Measurements from ENCODE around the gene ANKRD11.

ANKRD11 gene

GRCh38 chr16:89489040-89489897 is 1.1 kb downstream of the ANKRD11 start:
- H3K36me3 ChIP-seq = no peaks in the 10 kb centered on the region
- TF ChIP-seq CTCF (IDR thresholded peaks at IDR 0.05; ENCODE audit: low read depth, low read length) = no peak
- peak overlapping the region; percentile 69 for H3K27ac ChIP-seq
- no peaks in the 10 kb centered on the region for H3K9me3 ChIP-seq (ENCODE audit: severe bottlenecking)
- H3K4me3 ChIP-seq (ENCODE audit: low read depth, low read length) = peak overlapping the region; percentile 50
- peak; percentile 38 for DNase-seq
- no peaks in the 10 kb centered on the region for H3K27me3 ChIP-seq (ENCODE audit: insufficient read depth, low read depth, severe bottlenecking)

GRCh38 chr16:89485701-89486246 is 4.6 kb downstream of the ANKRD11 start:
- H3K27ac ChIP-seq = no peak overlapping the region

DNA sequence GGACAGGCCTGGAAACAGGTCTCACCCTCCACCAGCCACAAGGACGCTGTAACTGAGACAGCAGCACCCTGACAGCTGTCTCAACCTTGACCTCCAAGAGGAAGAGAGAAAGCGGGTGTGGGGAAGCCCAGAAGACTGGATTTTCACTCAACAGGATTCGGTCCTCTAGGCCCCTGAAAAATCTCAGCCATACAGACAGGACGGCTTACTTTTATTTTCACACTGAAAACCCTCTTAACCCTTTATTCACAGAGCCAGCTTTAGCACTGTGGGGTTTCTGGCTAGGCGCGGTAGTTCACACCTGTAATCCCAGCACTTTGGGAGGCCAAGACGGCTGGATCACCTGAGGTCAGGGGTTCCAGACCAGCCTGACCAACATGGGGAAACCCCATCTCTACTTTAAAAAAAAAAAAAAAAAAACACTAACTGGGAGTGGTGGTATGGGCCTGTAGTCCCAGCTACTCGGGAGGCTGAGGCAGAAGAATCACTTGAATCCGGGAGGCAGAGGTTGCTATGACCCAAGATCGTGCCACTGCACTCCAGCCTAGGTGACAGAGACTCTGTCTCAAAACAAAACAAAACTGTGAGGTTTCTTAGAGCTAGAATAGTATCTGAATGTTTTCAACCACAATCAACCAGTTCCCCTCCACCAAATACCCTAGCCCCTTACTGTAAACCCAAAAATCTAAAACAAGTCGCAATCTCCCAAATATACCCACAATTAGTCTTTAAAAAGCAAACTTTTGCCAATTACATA is 5.3 kb downstream of the ANKRD11 start:
- Histone ChIP-seq H3K9me3 (ENCODE audit: severe bottlenecking) (no peaks in the 10 kb centered on the region), H3K27ac (no peak overlapping the region), H3K4me3 (ENCODE audit: low read depth, low read length) (no peak overlapping the region), H3K27me3 (ENCODE audit: insufficient read depth, low read depth, severe bottlenecking) (no peaks in the 10 kb centered on the region), H3K36me3 (no peaks in the 10 kb centered on the region)
- no peak for DNase-seq
- no peak for TF ChIP-seq CTCF (IDR thresholded peaks at IDR 0.05; ENCODE audit: low read depth, low read length)

More at GRCh38 chr16:89485701-89486246, 4.6 kb downstream of the ANKRD11 start:
- DNase-seq = no peak
- Histone ChIP-seq H3K4me3 (ENCODE audit: low read depth, low read length) (no peak overlapping the region), H3K36me3 (no peaks in the 10 kb centered on the region), H3K27me3 (ENCODE audit: insufficient read depth, low read depth, severe bottlenecking) (no peaks in the 10 kb centered on the region), H3K9me3 (ENCODE audit: severe bottlenecking) (no peaks in the 10 kb centered on the region)
- TF ChIP-seq CTCF (IDR thresholded peaks at IDR 0.05; ENCODE audit: low read depth, low read length) = no peak

DNA sequence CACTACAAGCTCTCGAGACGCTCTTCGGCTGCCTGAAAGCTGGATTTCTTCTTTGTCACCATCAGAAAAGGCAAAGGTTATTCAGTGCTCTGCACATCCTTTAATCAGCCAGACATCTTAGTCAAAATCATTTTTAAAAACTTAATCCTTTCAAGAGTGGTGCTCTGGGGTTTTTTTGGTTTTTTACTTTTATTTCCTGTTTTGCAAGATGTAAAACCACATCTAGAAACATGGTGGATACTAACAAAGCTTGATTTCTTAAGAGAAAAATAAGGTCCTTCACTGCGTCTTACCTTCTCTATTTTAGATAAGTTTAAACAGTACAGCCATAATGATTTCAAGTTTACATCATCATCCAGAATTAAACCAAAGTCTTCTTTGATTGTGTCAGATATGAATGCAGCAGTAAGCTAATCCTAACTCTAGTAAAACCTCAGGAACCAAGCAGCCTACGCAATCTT is 6.3 kb downstream of the ANKRD11 start:
- H3K27ac ChIP-seq = no peak overlapping the region
- no peak for TF ChIP-seq CTCF (IDR thresholded peaks at IDR 0.05; ENCODE audit: low read depth, low read length)
- no peaks in the 10 kb centered on the region for H3K36me3 ChIP-seq
- no peaks in the 10 kb centered on the region for H3K9me3 ChIP-seq (ENCODE audit: severe bottlenecking)
- no peak overlapping the region for H3K4me3 ChIP-seq (ENCODE audit: low read depth, low read length)
- DNase-seq = no peak
- no peaks in the 10 kb centered on the region for H3K27me3 ChIP-seq (ENCODE audit: insufficient read depth, low read depth, severe bottlenecking)

GRCh38 chr16:89482817-89483205 is 7.5 kb downstream of the ANKRD11 start:
- H3K27me3 ChIP-seq (ENCODE audit: insufficient read depth, low read depth, severe bottlenecking) = no peaks in the 10 kb centered on the region
- no peaks in the 10 kb centered on the region for H3K9me3 ChIP-seq (ENCODE audit: severe bottlenecking)
- H3K4me3 ChIP-seq (ENCODE audit: low read depth, low read length) = no peak overlapping the region
- no peaks in the 10 kb centered on the region for H3K36me3 ChIP-seq
- TF ChIP-seq CTCF (IDR thresholded peaks at IDR 0.05; ENCODE audit: low read depth, low read length) = no peak
- DNase-seq = no peak
- H3K27ac ChIP-seq = no peak overlapping the region
